Measurements from ENCODE around the gene SEMA3C.
"Not testable (repeated sequence)": the region's sequence is repeated elsewhere in the genome, so short reads cannot be mapped to it uniquely, and the experiment has no call there.

The SEMA3C gene

DNA sequence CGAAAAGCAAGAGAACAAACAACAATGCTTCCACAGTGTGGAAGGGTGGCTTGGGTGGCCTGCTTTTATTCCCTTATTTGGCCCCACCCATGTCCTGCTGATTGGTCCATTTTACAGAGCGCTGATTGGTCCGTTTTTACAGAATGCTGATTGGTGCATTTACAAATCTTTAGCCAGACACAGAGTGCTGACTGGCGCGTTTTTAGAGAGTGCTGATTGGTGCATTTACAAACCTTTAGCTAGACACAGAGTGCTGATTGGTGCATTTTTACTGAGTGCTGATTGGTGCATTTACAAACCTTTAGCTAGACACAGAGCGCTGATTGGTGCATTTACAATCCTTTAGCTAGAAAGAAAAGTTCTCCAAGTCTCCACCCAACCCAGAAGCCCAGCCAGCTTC, 8.1 kb upstream of the SEMA3C start:
- H3K4me1 ChIP-seq (ENCODE audit: control insufficient read depth in 1 of 2, insufficient read depth in 2 of 2, low read length in 2 of 2); H3K36me3 ChIP-seq (ENCODE audit: control insufficient read depth in 1 of 2, insufficient read depth in 2 of 2, low read length in 2 of 2); H3K9ac ChIP-seq (ENCODE audit: low read depth in 1 of 2, low read length in 2 of 2); H3K27ac ChIP-seq (ENCODE audit: low read depth, low read length); H3K4me3 ChIP-seq (ENCODE audit: low read depth in 1 of 2, low read length in 2 of 2); H3K9me3 ChIP-seq (ENCODE audit: control insufficient read depth in 1 of 2, low read length in 2 of 2); H3K27me3 ChIP-seq (ENCODE audit: control insufficient read depth in 1 of 2, insufficient read depth in 2 of 2, low read length in 2 of 2): not testable (repeated sequence)

DNA sequence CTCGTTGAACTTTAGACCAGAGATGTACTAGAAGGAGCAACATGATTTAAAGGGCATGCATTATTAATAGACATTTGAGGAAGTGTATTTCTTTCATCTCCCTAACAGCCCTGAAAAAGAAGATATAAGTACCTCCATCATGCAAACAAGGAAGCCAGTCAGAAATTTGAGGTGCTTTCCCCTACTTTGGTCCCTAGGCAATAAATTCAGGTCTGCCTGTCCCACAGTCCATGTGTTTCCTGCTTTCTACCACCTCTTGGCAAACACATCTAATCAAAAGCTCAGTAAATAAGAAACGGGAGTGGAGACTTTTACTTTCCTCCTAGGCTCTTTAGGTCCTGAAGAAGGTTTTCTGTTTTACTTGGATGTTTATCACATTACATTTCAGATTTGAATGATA, 5.2 kb upstream of the SEMA3C start:
- H3K36me3 ChIP-seq (ENCODE audit: control insufficient read depth in 1 of 2, insufficient read depth in 2 of 2, low read length in 2 of 2), result no peaks in the 10 kb centered on the region
- no peak overlapping the region for H3K9ac ChIP-seq (ENCODE audit: low read depth in 1 of 2, low read length in 2 of 2)
- H3K4me3 ChIP-seq (ENCODE audit: low read depth in 1 of 2, low read length in 2 of 2), result no peak overlapping the region
- H3K9me3 ChIP-seq (ENCODE audit: control insufficient read depth in 1 of 2, low read length in 2 of 2), result no peaks in the 10 kb centered on the region
- H3K27me3 ChIP-seq (ENCODE audit: control insufficient read depth in 1 of 2, insufficient read depth in 2 of 2, low read length in 2 of 2), result no peaks in the 10 kb centered on the region
- H3K27ac ChIP-seq (ENCODE audit: low read depth, low read length), result no peak overlapping the region
- H3K4me1 ChIP-seq (ENCODE audit: control insufficient read depth in 1 of 2, insufficient read depth in 2 of 2, low read length in 2 of 2), result peaks cover 0 to 30% of the 10 kb centered on the region in 2 donors

DNA sequence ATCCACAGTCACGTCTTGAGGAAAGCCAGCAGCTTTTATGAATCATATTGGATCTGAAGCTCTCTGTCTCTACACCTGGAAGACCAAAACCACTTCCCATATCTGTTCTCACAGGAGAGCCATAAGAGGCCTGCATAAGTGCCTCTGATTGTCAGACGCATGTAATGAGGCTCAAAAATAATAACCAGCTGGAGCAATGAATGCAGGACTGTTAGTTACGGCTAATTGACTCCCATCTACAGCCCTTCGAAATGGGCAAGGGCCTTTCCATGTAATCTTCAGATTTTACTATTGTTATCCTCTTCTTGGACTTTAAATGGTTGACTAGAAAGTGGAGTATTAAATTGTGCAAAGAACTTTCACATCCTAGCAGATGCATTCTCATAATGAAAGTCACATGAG, 4.4 kb upstream of the SEMA3C start:
- no peaks in the 10 kb centered on the region for H3K9me3 ChIP-seq (ENCODE audit: control insufficient read depth in 1 of 2, low read length in 2 of 2)
- no peak overlapping the region for H3K27ac ChIP-seq (ENCODE audit: low read depth, low read length)
- H3K9ac ChIP-seq (ENCODE audit: low read depth in 1 of 2, low read length in 2 of 2), result no peak overlapping the region
- H3K36me3 ChIP-seq (ENCODE audit: control insufficient read depth in 1 of 2, insufficient read depth in 2 of 2, low read length in 2 of 2), result no peaks in the 10 kb centered on the region
- H3K4me1 ChIP-seq (ENCODE audit: control insufficient read depth in 1 of 2, insufficient read depth in 2 of 2, low read length in 2 of 2), result peaks cover 1 to 30% of the 10 kb centered on the region in 2 donors
- H3K27me3 ChIP-seq (ENCODE audit: control insufficient read depth in 1 of 2, insufficient read depth in 2 of 2, low read length in 2 of 2), result no peaks in the 10 kb centered on the region
- H3K4me3 ChIP-seq (ENCODE audit: low read depth in 1 of 2, low read length in 2 of 2), result no peak overlapping the region

GRCh38 chr7:80922253-80923049, 3.6 kb upstream of the SEMA3C start:
- Histone ChIP-seq H3K4me3 (ENCODE audit: low read depth in 1 of 2, low read length in 2 of 2) (no peak overlapping the region), H3K27ac (ENCODE audit: low read depth, low read length) (no peak overlapping the region), H3K36me3 (ENCODE audit: control insufficient read depth in 1 of 2, insufficient read depth in 2 of 2, low read length in 2 of 2) (no peaks in the 10 kb centered on the region), H3K4me1 (ENCODE audit: control insufficient read depth in 1 of 2, insufficient read depth in 2 of 2, low read length in 2 of 2) (peaks cover 4 to 30% of the 10 kb centered on the region in 2 donors), H3K9me3 (ENCODE audit: control insufficient read depth in 1 of 2, low read length in 2 of 2) (no peaks in the 10 kb centered on the region), H3K27me3 (ENCODE audit: control insufficient read depth in 1 of 2, insufficient read depth in 2 of 2, low read length in 2 of 2) (no peaks in the 10 kb centered on the region), H3K9ac (ENCODE audit: low read depth in 1 of 2, low read length in 2 of 2) (no peak overlapping the region)

DNA sequence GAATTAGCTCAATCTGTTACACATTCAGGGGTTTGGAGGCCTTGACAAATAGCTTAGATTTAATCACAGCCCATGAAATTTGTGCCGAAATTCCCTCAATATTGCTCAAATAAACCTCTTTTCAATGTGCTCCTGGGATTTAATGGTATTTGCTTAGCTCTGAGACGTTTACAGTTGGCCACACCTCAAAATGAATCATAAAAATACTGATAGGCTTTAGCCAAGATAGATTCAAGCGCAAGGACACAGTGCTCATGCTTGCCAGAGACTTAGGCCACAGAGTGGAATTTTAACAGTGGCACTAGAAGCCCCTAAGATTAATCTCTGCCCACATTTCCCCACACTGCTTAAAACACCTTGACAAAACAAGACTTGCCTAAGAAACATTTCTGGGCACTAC, 2.3 kb upstream of the SEMA3C start:
- peaks cover 4 to 38% of the 10 kb centered on the region in 2 donors for H3K4me1 ChIP-seq (ENCODE audit: control insufficient read depth in 1 of 2, insufficient read depth in 2 of 2, low read length in 2 of 2)
- H3K27ac ChIP-seq (ENCODE audit: low read depth, low read length), result no peak overlapping the region
- no peaks in the 10 kb centered on the region for H3K36me3 ChIP-seq (ENCODE audit: control insufficient read depth in 1 of 2, insufficient read depth in 2 of 2, low read length in 2 of 2)
- no peaks in the 10 kb centered on the region for H3K9me3 ChIP-seq (ENCODE audit: control insufficient read depth in 1 of 2, low read length in 2 of 2)
- no peaks in the 10 kb centered on the region for H3K27me3 ChIP-seq (ENCODE audit: control insufficient read depth in 1 of 2, insufficient read depth in 2 of 2, low read length in 2 of 2)
- no peak overlapping the region for H3K9ac ChIP-seq (ENCODE audit: low read depth in 1 of 2, low read length in 2 of 2)
- no peak overlapping the region for H3K4me3 ChIP-seq (ENCODE audit: low read depth in 1 of 2, low read length in 2 of 2)

DNA sequence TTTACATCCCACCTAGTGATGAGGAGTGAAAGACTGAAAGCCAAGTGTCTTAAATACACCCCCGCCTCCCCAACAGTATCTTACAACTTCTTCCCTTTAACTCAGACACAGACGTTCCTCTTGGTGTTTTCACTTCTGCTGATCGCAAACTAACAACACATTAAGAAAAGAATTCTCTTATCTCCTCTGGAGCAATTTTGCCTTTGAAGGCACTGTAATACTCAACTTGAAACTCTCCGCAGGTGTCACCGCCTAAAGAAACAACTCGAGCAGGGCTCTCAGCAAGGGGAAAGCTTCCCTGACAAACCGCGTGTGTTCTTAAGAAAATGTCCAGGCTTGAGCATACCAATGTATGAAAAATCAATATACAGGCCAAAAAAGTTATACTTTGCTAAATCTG, 452 bp downstream of the SEMA3C start:
- peaks cover 4 to 33% of the 10 kb centered on the region in 2 donors for H3K4me1 ChIP-seq (ENCODE audit: control insufficient read depth in 1 of 2, insufficient read depth in 2 of 2, low read length in 2 of 2)
- no peaks in the 10 kb centered on the region for H3K36me3 ChIP-seq (ENCODE audit: control insufficient read depth in 1 of 2, insufficient read depth in 2 of 2, low read length in 2 of 2)
- no peaks in the 10 kb centered on the region for H3K9me3 ChIP-seq (ENCODE audit: control insufficient read depth in 1 of 2, low read length in 2 of 2)
- peak overlapping the region; percentile 49 for H3K27ac ChIP-seq (ENCODE audit: low read depth, low read length)
- H3K4me3 ChIP-seq (ENCODE audit: low read depth in 1 of 2, low read length in 2 of 2), result peak overlapping the region; percentile 64 to 90
- H3K9ac ChIP-seq (ENCODE audit: low read depth in 1 of 2, low read length in 2 of 2), result peak overlapping the region; percentile 65 to 83
- no peaks in the 10 kb centered on the region for H3K27me3 ChIP-seq (ENCODE audit: control insufficient read depth in 1 of 2, insufficient read depth in 2 of 2, low read length in 2 of 2)

- H3K4me1 ChIP-seq (ENCODE audit: control insufficient read depth in 1 of 2, insufficient read depth in 2 of 2, low read length in 2 of 2), result peaks cover 4 to 30% of the 10 kb centered on the region in 2 donors
- H3K4me3 ChIP-seq (ENCODE audit: low read depth in 1 of 2, low read length in 2 of 2), result peak overlapping the region; percentile 64 to 90
- no peak overlapping the region for H3K9ac ChIP-seq (ENCODE audit: low read depth in 1 of 2, low read length in 2 of 2)
- no peak overlapping the region for H3K27ac ChIP-seq (ENCODE audit: low read depth, low read length)
- no peaks in the 10 kb centered on the region for H3K27me3 ChIP-seq (ENCODE audit: control insufficient read depth in 1 of 2, insufficient read depth in 2 of 2, low read length in 2 of 2)
- H3K9me3 ChIP-seq (ENCODE audit: control insufficient read depth in 1 of 2, low read length in 2 of 2), result no peaks in the 10 kb centered on the region
- H3K36me3 ChIP-seq (ENCODE audit: control insufficient read depth in 1 of 2, insufficient read depth in 2 of 2, low read length in 2 of 2), result no peaks in the 10 kb centered on the region
These were observed 1.8 kb downstream of the SEMA3C start for GRCh38 chr7:80916770-80917741.

DNA sequence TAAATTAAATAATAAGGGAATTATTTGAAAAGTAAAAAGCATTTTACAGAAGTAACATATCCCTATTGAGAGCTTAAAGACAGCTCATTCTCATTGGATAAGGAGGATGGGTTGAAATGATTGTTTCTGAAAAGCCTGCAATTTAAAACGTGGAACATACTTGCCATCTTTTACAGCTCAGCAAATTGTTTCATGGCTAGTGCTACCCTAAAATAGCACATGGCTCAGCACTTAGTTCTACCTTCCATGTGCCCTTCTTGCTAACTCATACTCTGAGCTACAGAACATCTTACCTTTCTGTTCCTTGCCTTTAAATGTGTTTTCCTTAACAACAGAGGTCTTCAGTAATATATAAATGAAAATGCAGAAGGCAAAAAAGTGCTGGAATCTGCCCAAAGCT, 8.6 kb downstream of the SEMA3C start:
- H3K36me3 ChIP-seq (ENCODE audit: control insufficient read depth in 1 of 2, insufficient read depth in 2 of 2, low read length in 2 of 2), result no peaks in the 10 kb centered on the region
- no peaks in the 10 kb centered on the region for H3K27me3 ChIP-seq (ENCODE audit: control insufficient read depth in 1 of 2, insufficient read depth in 2 of 2, low read length in 2 of 2)
- no peak overlapping the region for H3K4me3 ChIP-seq (ENCODE audit: low read depth in 1 of 2, low read length in 2 of 2)
- no peaks in the 10 kb centered on the region for H3K9me3 ChIP-seq (ENCODE audit: control insufficient read depth in 1 of 2, low read length in 2 of 2)
- no peak overlapping the region for H3K9ac ChIP-seq (ENCODE audit: low read depth in 1 of 2, low read length in 2 of 2)
- no peak overlapping the region for H3K27ac ChIP-seq (ENCODE audit: low read depth, low read length)
- H3K4me1 ChIP-seq (ENCODE audit: control insufficient read depth in 1 of 2, insufficient read depth in 2 of 2, low read length in 2 of 2), result no peaks in the 10 kb centered on the region

GRCh38 chr7:80908360-80908797, 10.5 kb downstream of the SEMA3C start:
- Histone ChIP-seq H3K36me3 (ENCODE audit: control insufficient read depth in 1 of 2, insufficient read depth in 2 of 2, low read length in 2 of 2) (peaks cover 0 to 3% of the 10 kb centered on the region in 2 donors), H3K4me1 (ENCODE audit: control insufficient read depth in 1 of 2, insufficient read depth in 2 of 2, low read length in 2 of 2) (no peaks in the 10 kb centered on the region), H3K27ac (ENCODE audit: low read depth, low read length) (no peak overlapping the region), H3K9ac (ENCODE audit: low read depth in 1 of 2, low read length in 2 of 2) (no peak overlapping the region), H3K27me3 (ENCODE audit: control insufficient read depth in 1 of 2, insufficient read depth in 2 of 2, low read length in 2 of 2) (no peaks in the 10 kb centered on the region), H3K4me3 (ENCODE audit: low read depth in 1 of 2, low read length in 2 of 2) (no peak overlapping the region), H3K9me3 (ENCODE audit: control insufficient read depth in 1 of 2, low read length in 2 of 2) (no peaks in the 10 kb centered on the region)

- no peaks in the 10 kb centered on the region for H3K27me3 ChIP-seq (ENCODE audit: control insufficient read depth in 1 of 2, insufficient read depth in 2 of 2, low read length in 2 of 2)
- no peak overlapping the region for H3K4me3 ChIP-seq (ENCODE audit: low read depth in 1 of 2, low read length in 2 of 2)
- H3K27ac ChIP-seq (ENCODE audit: low read depth, low read length), result no peak overlapping the region
- peaks cover 2 to 5% of the 10 kb centered on the region in 2 donors for H3K4me1 ChIP-seq (ENCODE audit: control insufficient read depth in 1 of 2, insufficient read depth in 2 of 2, low read length in 2 of 2)
- H3K9me3 ChIP-seq (ENCODE audit: control insufficient read depth in 1 of 2, low read length in 2 of 2), result no peaks in the 10 kb centered on the region
- no peak overlapping the region for H3K9ac ChIP-seq (ENCODE audit: low read depth in 1 of 2, low read length in 2 of 2)
- peaks cover 0 to 3% of the 10 kb centered on the region in 2 donors for H3K36me3 ChIP-seq (ENCODE audit: control insufficient read depth in 1 of 2, insufficient read depth in 2 of 2, low read length in 2 of 2)
These were observed 11.2 kb downstream of the SEMA3C start for GRCh38 chr7:80907612-80908011.
